ENCODE measurements around the gene NPL.

Gene NPL

DNA sequence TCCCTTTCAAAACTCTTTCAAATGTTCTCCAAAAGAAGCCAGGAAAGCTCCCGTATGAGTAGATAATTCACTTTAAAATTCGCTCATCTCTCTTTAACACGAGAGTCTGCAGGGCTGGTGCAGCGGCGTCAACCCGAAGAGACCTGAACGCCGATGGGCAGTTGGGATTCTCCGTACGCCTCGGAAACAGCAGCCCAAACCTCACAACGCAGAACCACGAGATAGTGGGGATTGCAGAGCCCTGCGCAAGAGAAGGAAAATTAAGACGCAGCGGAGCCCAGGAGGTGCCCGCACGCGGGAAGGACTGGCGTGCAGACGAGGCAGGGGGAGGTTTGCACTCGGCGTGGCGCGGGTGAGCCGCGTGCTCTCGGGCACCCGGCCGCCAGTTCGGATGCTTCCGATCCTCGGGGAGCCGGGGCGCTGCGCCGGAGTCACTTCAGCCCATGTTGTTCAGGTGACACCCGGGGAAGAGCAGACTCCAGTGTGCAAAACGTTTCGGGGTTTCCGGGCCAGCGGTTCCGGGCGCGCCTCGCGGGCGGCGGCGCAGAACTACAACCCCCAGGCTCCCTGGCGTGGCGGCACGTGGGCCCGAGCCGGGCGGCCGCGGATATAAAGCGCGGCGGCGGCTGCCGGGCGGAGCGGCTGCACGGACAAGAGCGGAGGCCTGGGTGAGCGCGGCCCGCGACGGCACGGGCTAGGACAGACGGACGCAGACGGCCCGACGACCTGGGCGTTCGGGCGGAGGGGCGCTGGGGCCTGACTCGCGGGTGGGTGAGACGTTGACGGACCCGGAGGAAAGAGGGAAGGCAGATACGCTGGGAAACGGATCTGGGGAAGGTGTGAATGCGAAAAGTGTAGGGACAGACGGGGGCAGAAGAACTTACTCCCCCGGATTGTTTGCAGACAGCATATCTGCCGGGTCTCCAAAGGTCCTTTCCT, at the start of gene NPL:
TSS of gene NPL (plus strand) at position 636 of the 939 bp plus-strand sequence. CDS start 4,599 bp downstream, outside the sequence.
- H3K27ac ChIP-seq, result peak within 1 kb of the TSS; percentile 63

DNA sequence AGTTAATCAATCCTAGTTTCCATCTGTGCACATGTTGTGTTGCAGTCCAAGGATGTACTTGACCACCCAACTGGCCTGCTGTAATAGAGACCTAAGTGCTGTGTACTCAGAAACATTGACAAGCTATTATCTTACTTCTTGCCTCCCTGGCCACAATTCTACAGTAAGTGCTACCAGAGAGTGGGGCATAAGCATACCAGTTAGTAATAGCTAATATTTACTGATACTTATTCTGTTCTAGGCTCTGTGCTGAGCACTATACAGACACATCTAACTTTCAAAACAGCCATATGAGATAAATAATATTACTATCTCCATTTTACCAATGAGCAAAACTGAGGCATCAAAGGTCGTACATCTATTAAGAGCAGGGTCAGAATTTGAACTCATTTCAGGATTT, 49.5 kb upstream of the NPL start:
- no peak overlapping the region for H3K27ac ChIP-seq
- TF ChIP-seq, protein P1, sequence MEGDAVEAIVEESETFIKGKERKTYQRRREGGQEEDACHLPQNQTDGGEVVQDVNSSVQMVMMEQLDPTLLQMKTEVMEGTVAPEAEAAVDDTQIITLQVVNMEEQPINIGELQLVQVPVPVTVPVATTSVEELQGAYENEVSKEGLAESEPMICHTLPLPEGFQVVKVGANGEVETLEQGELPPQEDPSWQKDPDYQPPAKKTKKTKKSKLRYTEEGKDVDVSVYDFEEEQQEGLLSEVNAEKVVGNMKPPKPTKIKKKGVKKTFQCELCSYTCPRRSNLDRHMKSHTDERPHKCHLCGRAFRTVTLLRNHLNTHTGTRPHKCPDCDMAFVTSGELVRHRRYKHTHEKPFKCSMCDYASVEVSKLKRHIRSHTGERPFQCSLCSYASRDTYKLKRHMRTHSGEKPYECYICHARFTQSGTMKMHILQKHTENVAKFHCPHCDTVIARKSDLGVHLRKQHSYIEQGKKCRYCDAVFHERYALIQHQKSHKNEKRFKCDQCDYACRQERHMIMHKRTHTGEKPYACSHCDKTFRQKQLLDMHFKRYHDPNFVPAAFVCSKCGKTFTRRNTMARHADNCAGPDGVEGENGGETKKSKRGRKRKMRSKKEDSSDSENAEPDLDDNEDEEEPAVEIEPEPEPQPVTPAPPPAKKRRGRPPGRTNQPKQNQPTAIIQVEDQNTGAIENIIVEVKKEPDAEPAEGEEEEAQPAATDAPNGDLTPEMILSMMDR (conservative IDR thresholded peaks at IDR 0.05), result no peak

More for the DNA sequence above, at the start of gene NPL:
- TF ChIP-seq, protein P1 (conservative IDR thresholded peaks at IDR 0.05), result no peak

- H3K27ac ChIP-seq, result no peak overlapping the region
- TF ChIP-seq, protein P1 (conservative IDR thresholded peaks at IDR 0.05), result no peak
These were observed 46.8 kb upstream of the NPL start for GRCh38 chr1:182742780-182743179.

DNA sequence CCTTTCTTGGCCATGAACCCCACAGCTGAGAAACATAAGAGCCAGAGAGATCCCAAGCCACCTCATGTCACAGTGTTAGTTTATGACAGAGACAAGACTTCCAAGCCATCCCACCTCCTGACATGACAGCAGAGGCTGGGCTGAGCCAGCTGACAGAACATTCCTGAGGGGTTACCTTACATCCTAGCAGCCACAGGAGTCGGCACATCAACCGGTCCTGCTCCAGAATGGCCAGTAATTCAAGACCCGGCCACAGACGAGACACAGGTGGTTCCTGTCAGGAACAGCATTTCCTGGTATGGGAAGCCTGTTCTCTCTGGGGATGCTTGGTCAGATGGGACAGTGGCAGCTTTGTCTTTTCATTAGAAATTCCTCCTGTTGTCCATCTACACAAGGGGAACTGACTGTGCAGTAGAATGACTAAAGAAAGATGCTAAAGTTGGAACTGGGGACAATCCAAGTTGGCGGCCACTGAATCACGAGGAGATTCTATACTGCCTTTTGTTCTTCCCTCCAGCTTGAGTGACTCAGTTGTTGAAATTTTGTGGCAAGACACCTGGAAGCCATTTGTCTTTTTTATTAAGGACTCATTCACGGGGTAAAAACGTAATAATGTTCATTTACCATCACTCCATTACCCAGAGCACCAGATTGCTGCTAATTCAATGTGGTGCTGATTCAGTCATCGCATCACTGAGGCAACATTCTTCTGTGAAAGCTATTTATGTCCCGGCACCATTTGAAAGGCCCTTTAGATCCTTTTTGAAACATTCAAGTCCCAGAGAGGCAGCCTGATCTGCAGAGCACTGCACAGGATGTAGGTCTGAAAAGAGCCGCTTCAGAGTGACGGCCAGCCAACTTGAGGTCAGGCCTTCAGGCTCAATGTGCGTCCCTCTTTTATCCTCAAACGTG, 37.2 kb upstream of the NPL start:
- TF ChIP-seq, protein P1 (conservative IDR thresholded peaks at IDR 0.05), result no peak
- H3K27ac ChIP-seq, result no peak overlapping the region

DNA sequence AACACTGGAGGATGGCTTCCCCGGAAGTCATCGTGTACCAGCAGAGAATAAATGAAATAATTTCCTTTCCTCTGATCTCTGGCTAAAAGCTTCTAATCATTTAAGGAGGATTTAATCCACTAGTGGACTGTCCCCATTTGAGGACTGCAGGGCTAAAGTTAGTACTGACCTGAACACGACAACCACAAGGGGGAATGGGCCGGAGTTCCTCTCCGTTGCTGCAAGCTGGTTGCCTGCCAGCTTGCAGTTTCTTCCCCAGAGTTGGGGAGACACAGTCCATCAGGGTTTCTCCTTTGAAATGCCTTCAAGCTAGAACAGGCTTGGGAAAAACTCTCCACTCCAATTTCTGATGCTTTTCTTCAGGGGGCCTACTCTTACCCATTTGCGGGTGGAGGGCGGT, 35.5 kb upstream of the NPL start:
- TF ChIP-seq, protein P1 (conservative IDR thresholded peaks at IDR 0.05), result no peak
- H3K27ac ChIP-seq, result no peak overlapping the region

GRCh38 chr1:182754543-182755314, 34.8 kb upstream of the NPL start:
- no peak overlapping the region for H3K27ac ChIP-seq
- TF ChIP-seq, protein P1 (conservative IDR thresholded peaks at IDR 0.05), result no peak

Data from VCaP (cell line).